ENCODE measurements around the gene UGT1A4.

The UGT1A4 gene

GRCh38 chr2:233718552-233718951 lies at the start of gene UGT1A4:
Gene UGT1A4 (plus strand): TSS chr2:233718736. CDS start chr2:233718821, 85 bp downstream.
- no peak for DNase-seq

DNA sequence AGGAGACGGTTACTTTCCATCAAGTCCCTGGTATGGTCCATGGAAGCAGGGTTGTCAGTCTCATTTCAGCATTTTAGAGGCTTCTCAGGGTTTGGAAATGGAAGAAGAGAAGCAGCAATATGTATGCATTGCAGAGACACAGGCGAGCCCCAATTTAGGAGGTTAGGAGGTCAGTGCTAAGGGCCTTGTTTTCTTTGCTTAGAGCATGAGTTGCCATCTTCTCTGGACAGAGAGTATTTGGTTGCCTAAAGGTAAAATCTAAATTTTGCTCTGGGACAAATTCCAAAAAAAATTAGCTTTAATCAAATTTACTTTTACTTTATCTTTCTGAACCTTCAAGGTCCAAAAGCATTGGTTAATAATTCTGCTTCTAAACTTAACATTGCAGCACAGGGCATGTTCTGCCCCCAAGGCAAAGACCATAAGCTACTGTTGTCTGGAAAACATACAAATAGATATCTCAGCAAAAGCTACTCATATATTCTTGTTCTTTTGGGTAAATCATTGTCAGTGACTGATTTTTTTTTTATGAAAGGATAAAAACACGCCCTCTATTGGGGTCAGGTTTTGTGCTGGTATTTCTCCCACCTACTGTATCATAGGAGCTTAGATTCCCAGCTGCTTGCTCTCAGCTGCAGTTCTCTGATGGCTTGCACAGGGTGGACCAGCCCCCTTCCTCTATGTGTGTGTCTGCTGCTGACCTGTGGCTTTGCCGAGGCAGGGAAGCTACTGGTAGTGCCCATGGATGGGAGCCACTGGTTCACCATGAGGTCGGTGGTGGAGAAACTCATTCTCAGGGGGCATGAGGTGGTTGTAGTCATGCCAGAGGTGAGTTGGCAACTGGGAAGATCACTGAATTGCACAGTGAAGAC lies 47.0 kb upstream of the UGT1A4 start, which contains the start of gene UGT1A9:
Gene UGT1A9, plus strand, starts transcription at position 609 of the 872 bp plus-strand sequence. Its CDS starts 37 bp downstream, at position 646.
- DNase-seq: no peak

DNA sequence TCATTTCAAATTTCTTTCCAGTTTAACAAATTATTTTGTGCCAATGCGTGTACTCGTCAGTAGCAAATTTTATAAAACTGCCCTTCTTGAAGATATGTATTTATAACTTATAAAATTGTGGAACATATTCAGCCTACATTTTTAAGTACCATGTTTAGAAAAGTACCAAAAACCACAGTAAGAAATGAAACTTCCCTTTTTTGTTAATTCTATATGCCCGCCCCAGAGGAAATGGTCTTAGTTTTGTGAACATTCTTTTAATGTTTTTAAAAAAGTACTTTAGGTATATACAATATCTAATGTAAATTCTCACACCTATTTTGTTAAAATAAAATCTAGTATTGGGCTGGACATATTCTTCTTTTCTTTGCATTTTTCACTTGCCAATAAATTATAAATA lies 45.6 kb upstream of the UGT1A4 start:
- DNase-seq: no peak

GRCh38 chr2:233673896-233674295 lies 44.6 kb upstream of the UGT1A4 start:
- no peak for DNase-seq

DNA sequence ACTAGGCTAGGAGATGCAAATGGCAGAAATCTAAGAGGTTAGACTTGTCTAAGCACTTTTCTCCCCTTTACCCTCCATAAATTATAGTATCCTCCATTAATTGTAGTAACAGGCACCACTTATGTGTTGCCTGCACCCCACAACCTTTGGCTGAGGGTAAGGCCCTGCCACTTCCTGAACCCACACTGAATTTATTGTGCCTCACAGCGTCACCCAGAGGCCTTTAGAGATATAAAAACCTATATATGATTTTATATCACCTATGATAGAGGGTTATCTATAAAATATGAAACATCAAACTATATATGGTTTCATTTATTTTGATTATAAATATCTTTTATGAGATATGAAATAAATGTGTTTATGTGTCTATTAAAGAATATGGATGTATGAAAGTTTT lies 44.2 kb upstream of the UGT1A4 start:
- no peak for DNase-seq

GRCh38 chr2:233674995-233675394 lies 43.5 kb upstream of the UGT1A4 start:
- DNase-seq: no peak

GRCh38 chr2:233676046-233676445 lies 42.5 kb upstream of the UGT1A4 start:
- DNase-seq: no peak

GRCh38 chr2:233679196-233679595 lies 39.3 kb upstream of the UGT1A4 start:
- no peak for DNase-seq

- no peak for DNase-seq
These were observed 38.0 kb upstream of the UGT1A4 start for GRCh38 chr2:233680361-233681045.

GRCh38 chr2:233681521-233682099 lies 36.9 kb upstream of the UGT1A4 start, which contains the start of gene UGT1A7:
Gene UGT1A7 (plus strand): TSS chr2:233681901. CDS start chr2:233681938, 37 bp downstream.
- no peak for DNase-seq

DNA sequence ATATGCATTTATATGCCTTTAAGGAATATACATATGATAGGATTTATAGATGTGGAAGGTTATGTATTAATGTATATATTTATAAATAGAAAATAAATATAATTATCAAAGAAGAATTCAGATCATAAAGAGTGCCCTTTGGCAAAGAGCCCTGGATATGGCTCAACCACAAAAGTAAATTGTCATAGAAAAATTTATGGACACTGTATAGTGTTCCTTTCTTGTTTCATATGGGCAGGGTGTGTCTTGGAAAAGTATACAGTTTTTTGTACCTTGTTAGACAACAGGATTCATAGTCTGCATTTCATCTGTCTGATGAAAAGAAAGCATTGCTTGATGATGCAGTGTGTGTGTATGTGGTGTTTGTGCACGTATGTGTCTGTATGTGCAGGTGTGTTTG lies 33.9 kb upstream of the UGT1A4 start:
- DNase-seq: no peak

DNA sequence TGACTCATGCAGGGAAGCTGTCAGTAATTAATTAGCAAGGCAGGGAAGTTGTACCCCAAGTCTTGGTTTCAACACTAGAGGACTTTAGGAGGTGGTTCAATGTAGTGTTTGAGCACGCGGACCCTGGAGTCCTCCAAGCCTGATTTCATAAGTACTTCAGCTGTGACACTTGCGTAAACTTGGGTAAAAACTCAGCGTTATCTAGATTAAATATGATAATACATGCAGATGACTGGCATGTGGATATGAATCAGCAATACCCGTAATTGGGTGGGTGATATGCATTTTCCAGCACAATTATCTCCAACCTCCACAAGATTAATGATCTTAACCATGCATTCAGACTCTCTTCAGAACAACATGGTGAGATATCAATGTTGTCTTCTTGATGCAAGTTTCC lies 31.6 kb upstream of the UGT1A4 start:
- DNase-seq: no peak

DNA sequence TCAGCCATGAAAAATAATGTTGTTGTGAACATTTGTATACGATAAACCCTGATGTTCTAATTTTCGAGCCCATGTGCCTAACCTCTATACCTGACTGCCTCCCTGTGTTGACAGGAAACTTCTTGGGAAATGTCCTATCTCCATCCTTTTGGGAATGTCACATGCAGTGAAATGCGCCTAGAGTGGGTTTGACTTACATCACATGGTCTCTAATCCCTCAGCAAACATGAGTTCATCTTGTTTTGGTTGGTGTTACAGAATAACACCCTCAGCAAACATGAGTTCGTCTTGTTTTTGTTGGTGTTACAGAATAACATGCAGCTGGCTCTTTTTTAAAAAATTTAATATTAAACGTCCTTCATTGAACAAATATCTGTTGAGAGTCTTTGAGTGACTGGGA lies 30.2 kb upstream of the UGT1A4 start:
- no peak for DNase-seq

DNA sequence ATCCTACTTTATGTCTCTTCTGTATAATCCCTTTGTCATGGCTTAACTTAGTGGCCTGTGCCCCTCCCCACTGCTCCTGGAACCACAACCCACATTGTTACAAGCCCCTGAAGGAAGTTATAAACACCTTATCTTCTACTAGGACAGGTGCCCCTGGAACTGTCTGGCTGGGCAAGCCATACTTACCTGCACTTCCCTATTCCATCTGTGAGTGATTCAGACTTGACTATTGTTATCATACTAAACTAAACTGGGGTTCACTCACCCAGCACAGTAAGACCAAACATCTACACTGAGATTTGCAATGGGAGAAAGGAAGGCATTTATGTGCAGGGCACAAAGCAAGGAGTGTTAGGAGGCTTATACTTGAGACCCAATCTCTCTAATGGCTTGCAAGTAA lies 29.5 kb upstream of the UGT1A4 start:
- DNase-seq: no peak

DNA sequence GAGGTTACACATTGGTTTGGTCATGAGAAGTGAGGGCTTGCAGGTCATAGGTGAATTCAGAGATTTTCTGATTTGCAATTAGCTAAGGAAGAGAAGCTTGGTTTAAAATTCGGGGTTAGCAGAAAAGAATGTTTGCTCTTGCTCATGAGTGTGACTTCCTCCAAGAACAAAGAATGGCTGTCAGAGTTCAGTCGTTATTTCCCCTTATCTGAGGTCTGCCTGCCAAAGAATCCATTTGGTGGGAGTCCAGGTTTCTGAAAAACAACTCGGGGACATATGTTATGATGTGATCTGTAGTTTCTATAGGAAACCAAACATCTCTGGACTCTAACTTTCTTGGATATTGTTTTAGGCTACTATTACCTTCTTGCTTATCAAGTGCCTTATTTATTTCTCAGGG lies 29.0 kb upstream of the UGT1A4 start:
- no peak for DNase-seq

- no peak for DNase-seq
These were observed 28.1 kb upstream of the UGT1A4 start for GRCh38 chr2:233690444-233690843.

GRCh38 chr2:233691443-233692433 lies 26.8 kb upstream of the UGT1A4 start:
- DNase-seq: no peak

DNA sequence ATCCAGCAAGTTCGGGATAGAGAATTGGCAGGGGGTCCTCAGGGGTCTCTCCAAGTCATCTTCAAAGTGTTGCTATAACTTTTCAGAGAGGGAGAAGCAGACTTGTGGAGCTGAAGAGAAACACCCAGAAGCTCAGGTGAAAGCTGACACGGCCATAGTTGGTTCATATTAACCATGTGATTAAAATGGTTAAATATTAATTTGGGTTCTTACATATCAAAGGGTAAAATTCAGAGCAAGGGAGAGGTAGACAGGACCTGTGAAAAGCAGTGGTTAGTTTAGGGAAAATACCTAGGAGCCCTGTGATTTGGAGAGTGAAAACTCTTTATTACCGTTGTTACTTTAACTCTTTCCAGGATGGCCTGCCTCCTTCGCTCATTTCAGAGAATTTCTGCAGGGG lies 25.9 kb upstream of the UGT1A4 start, which contains the start of gene UGT1A6:
Gene UGT1A6, plus strand, starts transcription at position 243 of the 400 bp plus-strand sequence. Its CDS starts 115 bp downstream, at position 358.
- no peak for DNase-seq

DNA sequence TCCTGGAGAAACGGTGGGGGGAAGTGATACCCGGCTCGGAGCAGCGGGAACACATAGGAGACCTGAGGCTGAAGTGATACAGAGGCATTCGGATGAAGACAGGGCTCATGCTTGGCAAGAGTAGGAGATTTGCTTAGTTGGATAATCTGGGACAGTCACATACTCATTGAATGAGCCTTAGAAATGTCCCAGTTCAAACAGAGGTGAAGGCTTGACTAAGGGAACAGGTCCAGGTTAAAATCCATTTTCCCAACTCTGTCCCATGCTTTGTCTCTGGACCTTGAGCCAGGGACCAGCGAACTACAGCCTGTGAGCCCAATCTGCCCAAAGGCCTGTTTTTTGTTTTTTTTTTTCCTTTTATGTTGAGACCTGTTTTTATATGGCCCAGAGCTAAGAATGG lies 24.6 kb upstream of the UGT1A4 start:
- no peak for DNase-seq

DNA sequence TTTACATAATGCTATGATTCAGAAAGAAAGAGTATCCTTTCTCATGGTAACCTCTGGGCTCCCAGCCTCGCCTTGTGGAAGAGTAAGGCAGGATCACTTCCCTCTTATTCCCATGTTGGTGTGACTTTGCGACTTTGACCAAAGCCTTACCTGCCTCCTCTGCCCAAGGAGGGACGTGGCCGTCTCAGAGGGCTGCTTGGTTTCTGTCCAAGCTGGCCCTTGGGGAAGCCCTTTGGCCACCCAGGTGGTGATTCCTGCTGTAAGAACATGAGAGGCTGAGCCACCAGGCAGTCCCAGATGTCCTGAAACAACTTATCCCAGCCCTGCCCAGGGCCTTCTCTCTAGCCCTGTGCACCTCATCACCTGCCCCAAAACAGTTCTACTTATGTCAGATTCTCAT lies 19.8 kb upstream of the UGT1A4 start:
- DNase-seq: no peak

- DNase-seq: no peak
These were observed 19.0 kb upstream of the UGT1A4 start for GRCh38 chr2:233699424-233700027.

All from retina (tissue), 1 donor.